ENCODE data around the gene PKMYT1. TPM values are rescaled to one million over a fixed set of nuclear protein-coding genes. Genes with fewer than 3 reads are reported as not detected.

The PKMYT1 gene
- total RNA-seq, 1 donor from 2014 or later: 6.9 TPM

GRCh38 chr16:3004781-3005284 is 24.6 kb upstream of the PKMYT1 start:
- intact Hi-C loops (cut with DNase I): no loop called here
- peaks cover 8% of the 10 kb centered on the region for H3K4me1 ChIP-seq
- peak overlapping the region in 1 of 2 donors; percentile 10 for H3K4me3 ChIP-seq
- H3K27me3 ChIP-seq: no peaks in the 10 kb centered on the region
- DNase-seq (ENCODE audit: extremely low spot score in 2 of 2): no peak
- H3K9me3 ChIP-seq: no peaks in the 10 kb centered on the region
- no peaks in the 10 kb centered on the region for H3K36me3 ChIP-seq
- H3K27ac ChIP-seq: no peak overlapping the region
- TF ChIP-seq POLR2AphosphoS5 (IDR thresholded peaks at IDR 0.05; ENCODE audit: insufficient read depth in 1 of 2, low read depth in 1 of 2) (no peak), CTCF (IDR thresholded peaks at IDR 0.05) (no peak), POLR2A (IDR thresholded peaks at IDR 0.05) (no peak)

- Histone ChIP-seq H3K4me1 (peaks cover 8% of the 10 kb centered on the region), H3K4me3 (peak overlapping the region in 1 of 2 donors; percentile 34), H3K27me3 (no peaks in the 10 kb centered on the region), H3K36me3 (no peaks in the 10 kb centered on the region), H3K27ac (no peak overlapping the region), H3K9me3 (no peaks in the 10 kb centered on the region)
- intact Hi-C loops (cut with DNase I): no loop called here
- TF ChIP-seq CTCF (IDR thresholded peaks at IDR 0.05) (no peak), POLR2AphosphoS5 (IDR thresholded peaks at IDR 0.05; ENCODE audit: insufficient read depth in 1 of 2, low read depth in 1 of 2) (no peak), POLR2A (IDR thresholded peaks at IDR 0.05) (no peak)
- DNase-seq (ENCODE audit: extremely low spot score in 2 of 2): no peak
These were observed 24.1 kb upstream of the PKMYT1 start for GRCh38 chr16:3004319-3004718.

GRCh38 chr16:3003582-3004270 is 23.5 kb upstream of the PKMYT1 start:
- Histone ChIP-seq H3K27me3 (no peaks in the 10 kb centered on the region), H3K4me3 (peak overlapping the region in 1 of 2 donors; percentile 34), H3K4me1 (peaks cover 8% of the 10 kb centered on the region), H3K27ac (no peak overlapping the region), H3K36me3 (no peaks in the 10 kb centered on the region), H3K9me3 (no peaks in the 10 kb centered on the region)
- intact Hi-C loops (cut with DNase I): no loop called here
- TF ChIP-seq POLR2A (IDR thresholded peaks at IDR 0.05) (no peak), CTCF (IDR thresholded peaks at IDR 0.05) (peak; percentile 17 to 68 (median 62)), POLR2AphosphoS5 (IDR thresholded peaks at IDR 0.05; ENCODE audit: insufficient read depth in 1 of 2, low read depth in 1 of 2) (peak; percentile 53 to 74)
- DNase-seq (ENCODE audit: extremely low spot score in 2 of 2): peak in 1 of 2 donors; percentile 95

GRCh38 chr16:3001316-3001715 is 21.1 kb upstream of the PKMYT1 start:
- no peak overlapping the region for H3K27ac ChIP-seq
- H3K4me1 ChIP-seq: peaks cover 5% of the 10 kb centered on the region
- H3K36me3 ChIP-seq: no peaks in the 10 kb centered on the region
- TF ChIP-seq CTCF (IDR thresholded peaks at IDR 0.05) (no peak), POLR2AphosphoS5 (IDR thresholded peaks at IDR 0.05; ENCODE audit: insufficient read depth in 1 of 2, low read depth in 1 of 2) (no peak), POLR2A (IDR thresholded peaks at IDR 0.05) (no peak)
- no peak overlapping the region for H3K4me3 ChIP-seq
- no peak for DNase-seq (ENCODE audit: extremely low spot score in 2 of 2)
- no peaks in the 10 kb centered on the region for H3K27me3 ChIP-seq
- H3K9me3 ChIP-seq: no peaks in the 10 kb centered on the region
- intact Hi-C loops (cut with DNase I): no loop called here

- intact Hi-C loops (cut with DNase I): no loop called here
- Histone ChIP-seq H3K27me3 (no peaks in the 10 kb centered on the region), H3K4me1 (peaks cover 5% of the 10 kb centered on the region), H3K36me3 (no peaks in the 10 kb centered on the region), H3K4me3 (no peak overlapping the region), H3K27ac (no peak overlapping the region), H3K9me3 (no peaks in the 10 kb centered on the region)
- no peak for DNase-seq (ENCODE audit: extremely low spot score in 2 of 2)
- TF ChIP-seq POLR2A (IDR thresholded peaks at IDR 0.05): no peak
- TF ChIP-seq POLR2AphosphoS5 (IDR thresholded peaks at IDR 0.05; ENCODE audit: insufficient read depth in 1 of 2, low read depth in 1 of 2): no peak
- no peak for TF ChIP-seq CTCF (IDR thresholded peaks at IDR 0.05)
These were observed 20.3 kb upstream of the PKMYT1 start for GRCh38 chr16:3000540-3000939.
